ENCODE results near the gene TARS1.

GRCh38 chr5:33462456-33462855 is 21.7 kb downstream of the TARS1 start:
- no peak for TF ChIP-seq CTCF (IDR thresholded peaks at IDR 0.05)
- TF ChIP-seq EP300 (IDR thresholded peaks at IDR 0.05): no peak
- no peak for TF ChIP-seq POLR2A (IDR thresholded peaks at IDR 0.05)

Measured in suprapubic skin (tissue), 3 donors.